Endothelial cell of hepatic sinusoid (primary cell): ENCODE results near the gene GBGT1.

Source experiments
- in situ Hi-C: cut with HindIII; loops from 2 replicates; pipeline ENCODE4 v1.10.0; 2017; ENCODE audit warnings: low sequenced_read_pairs

Gene GBGT1

GRCh38 chr9:133117271-133118178 is 46.2 kb downstream of the GBGT1 start:
- in situ Hi-C loops, result loop anchor here (5.0 kb wide), 2 partner anchors 40 to 80 kb away; no protein-coding TSS in a partner anchor

GRCh38 chr9:133116346-133117231 is 47.1 kb downstream of the GBGT1 start:
- in situ Hi-C loops, result loop anchor here (5.0 kb wide), 2 partner anchors 39 to 79 kb away; no protein-coding TSS in a partner anchor

DNA sequence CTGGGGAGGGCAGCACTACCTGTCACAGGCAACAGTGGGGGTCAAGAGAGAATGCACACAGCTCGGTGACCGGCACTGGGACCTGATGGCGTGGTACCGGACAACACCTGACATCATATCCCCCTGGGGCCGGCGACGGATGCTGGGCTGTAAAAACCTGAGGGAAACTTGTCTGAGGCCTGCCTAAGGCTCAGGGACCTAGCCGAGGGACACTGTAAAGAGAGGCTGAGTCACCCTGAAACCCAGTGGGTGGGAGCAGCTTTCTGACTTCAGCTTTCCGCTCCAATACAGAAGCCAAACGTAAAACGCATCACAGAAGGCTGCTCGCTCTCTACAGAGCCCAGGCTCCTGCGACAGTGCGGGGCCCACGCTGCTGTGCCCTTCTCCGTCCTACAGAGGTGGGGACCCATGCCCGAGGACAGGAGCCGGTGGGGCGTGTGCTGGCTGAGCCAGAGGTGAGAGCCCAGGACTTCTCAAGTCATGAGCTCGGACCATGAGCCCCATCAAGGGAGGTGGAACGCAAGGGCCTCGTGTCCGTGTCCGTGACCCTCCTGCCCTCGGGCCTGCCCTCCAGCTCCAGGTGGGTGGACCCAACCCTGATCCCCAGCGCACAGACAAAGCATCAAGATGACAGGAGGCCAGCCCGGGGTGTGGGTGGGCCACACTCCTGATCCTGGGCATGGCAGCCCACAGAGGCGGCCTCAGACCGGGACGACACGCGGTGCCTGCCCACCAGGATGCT is 47.9 kb downstream of the GBGT1 start:
- in situ Hi-C loops, result loop anchor here (5.0 kb wide), 2 partner anchors 38 to 78 kb away; no protein-coding TSS in a partner anchor

GRCh38 chr9:133114886-133115603 is 48.7 kb downstream of the GBGT1 start:
- in situ Hi-C loops, result loop anchor here (5.0 kb wide), 2 partner anchors 38 to 78 kb away; no protein-coding TSS in a partner anchor

DNA sequence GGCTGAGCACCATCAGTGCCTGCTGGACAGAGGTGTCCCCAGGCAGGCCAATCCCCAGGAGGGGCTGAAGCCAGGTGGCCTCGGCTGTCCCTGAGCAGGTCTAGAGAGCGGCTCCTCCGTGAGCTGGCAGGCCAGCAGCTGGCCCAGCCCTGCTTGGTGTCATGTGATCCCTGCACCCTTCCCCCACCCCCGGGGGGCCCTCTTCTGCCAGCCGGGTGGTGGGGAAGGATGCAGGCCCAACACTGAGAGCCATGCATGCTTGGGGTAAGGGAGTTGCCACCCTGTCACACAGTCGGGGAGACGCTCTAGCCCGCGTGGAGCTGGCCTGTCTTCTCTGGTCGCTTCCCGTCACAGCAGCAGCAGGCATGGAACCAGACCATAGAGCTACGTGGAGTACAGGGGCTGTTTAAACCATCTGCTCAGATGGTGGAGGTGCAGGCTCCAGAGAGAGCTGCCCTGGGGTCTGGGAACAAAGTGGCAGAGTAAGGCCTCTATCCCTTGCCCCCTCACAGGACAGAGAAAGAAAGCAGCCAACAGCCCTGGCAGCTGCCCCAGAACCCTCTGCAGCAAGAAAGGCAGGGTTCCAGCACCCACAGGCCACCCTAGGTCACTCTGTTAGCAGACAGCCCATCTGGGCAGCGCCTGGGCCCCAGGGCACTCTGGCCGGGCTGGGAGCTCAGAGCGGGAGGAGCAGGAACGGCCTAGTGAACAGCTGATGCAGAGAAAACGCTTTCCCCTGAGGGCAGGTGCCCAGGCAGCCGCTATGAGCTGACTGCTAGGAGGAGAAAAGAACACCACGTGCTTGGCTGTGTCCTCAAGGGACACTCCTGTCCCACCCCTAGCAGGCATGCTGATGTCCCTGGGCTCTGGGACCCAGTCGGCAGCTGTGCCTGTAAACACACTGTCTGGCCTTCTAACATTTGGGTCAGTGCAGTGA is 49.5 kb downstream of the GBGT1 start:
- in situ Hi-C loops, result no loop called here

DNA sequence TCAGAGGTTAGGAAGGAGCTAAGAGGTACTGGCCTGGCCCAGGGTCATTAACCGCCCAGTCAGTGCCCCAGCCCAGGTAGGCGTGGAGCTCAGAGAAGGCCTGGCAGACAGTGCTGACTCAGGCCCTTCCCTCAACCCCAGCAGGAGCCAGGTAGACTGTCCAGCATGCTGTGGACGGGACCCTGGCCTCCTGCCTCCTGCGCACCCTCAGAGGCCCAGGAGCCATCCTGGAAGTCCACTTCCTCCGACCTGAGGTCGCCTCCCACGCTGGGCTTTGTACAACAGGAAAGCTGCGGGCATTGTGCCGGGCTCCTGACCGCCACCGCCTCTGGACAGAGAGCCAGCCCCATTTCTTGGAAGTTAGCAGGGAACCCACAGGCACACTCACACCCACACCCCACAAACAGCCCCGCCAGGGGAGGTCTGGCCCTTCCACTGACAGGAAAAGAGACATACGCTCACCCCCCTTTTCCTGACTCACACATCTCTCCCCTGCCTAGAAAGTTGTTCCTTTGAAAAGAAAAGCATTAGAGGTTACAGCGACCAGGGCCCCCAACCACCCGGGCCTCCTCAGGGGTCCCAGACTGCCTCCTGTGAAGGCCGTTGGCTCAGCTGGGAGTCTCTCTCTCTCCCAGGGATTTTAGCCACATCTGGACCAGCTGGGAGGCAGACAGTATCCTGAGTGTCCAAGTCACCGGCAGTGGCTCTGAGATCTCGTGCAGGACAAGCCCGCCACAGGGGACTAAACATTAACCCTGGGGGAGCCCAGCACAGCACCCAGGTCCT is 50.4 kb downstream of the GBGT1 start:
- in situ Hi-C loops, result no loop called here

GRCh38 chr9:133112663-133113026 is 51.1 kb downstream of the GBGT1 start:
- in situ Hi-C loops, result no loop called here

DNA sequence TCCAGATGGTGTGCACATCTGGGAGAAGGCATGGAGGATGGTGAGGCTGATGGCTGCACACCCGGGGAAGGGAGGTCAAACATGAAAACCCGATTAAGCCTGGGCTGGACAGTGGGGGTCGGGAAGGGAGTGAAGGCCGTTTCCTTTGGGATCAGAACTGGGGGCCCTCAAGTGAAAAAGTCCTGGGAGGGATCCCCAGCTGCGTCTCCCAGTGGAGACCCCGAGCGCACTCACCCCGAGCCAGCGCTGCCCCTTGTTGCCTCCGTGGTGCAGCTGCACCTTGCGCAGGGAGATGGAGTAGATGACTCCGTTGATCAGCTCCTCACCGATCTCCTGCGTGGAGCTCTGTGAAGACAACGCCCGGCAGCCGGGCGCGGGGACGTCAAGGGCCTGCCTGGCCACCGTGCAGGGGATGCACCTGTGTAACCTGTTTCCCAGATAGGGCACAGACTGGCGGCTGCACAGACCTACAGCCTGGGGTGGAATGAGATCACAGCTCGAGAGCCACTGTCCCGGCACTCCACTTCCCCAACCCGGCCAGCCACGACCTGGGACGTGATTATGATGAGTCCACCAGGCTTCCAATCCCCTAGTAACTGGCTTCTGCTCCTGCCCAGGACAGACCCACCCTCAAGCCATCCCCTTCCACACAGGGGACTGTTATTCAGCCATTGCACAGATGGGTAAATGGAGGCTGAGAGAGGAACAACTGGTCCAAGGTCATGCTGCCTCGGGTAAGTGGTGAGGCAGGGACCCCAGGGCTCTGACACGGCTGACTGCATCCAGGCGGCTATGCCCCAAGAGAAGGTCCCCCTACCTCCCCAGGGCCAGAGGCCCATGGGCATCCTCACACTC is 51.7 kb downstream of the GBGT1 start:
- in situ Hi-C loops, result no loop called here

DNA sequence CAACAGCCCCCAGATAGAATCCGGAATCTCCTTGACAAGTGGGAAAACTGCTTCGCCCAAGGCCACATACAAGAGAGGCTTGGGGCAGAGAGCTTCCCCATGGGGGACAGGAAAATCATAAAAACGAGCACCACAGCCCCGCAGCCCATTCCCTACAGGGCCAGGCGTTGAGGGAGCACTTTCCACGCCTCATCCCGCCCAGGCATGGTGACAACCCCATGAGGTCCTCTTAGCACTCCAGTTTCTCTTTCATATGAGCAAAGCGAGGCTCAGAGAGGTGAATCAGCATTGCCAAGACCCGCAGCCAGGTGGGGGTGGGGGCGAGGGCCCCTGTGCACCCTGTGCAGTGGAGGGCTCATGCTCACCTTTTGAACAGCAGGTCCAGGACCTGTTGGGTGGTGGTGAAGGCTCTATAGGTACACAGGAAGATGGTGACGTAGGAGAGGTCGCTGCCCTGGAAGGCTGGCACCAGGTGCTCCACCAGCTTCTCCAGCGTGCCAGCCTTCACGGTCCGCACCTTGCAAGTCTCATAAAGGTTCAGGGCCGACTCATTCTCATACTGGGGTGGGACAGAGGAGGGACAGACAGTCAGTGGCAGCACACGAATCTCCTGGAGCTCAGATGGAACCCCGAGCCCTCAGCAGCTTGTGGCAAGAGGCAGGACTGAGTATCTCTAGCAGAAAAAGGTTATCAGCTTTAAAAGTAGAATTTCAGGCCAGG is 53.6 kb downstream of the GBGT1 start:
- in situ Hi-C loops, result no loop called here

DNA sequence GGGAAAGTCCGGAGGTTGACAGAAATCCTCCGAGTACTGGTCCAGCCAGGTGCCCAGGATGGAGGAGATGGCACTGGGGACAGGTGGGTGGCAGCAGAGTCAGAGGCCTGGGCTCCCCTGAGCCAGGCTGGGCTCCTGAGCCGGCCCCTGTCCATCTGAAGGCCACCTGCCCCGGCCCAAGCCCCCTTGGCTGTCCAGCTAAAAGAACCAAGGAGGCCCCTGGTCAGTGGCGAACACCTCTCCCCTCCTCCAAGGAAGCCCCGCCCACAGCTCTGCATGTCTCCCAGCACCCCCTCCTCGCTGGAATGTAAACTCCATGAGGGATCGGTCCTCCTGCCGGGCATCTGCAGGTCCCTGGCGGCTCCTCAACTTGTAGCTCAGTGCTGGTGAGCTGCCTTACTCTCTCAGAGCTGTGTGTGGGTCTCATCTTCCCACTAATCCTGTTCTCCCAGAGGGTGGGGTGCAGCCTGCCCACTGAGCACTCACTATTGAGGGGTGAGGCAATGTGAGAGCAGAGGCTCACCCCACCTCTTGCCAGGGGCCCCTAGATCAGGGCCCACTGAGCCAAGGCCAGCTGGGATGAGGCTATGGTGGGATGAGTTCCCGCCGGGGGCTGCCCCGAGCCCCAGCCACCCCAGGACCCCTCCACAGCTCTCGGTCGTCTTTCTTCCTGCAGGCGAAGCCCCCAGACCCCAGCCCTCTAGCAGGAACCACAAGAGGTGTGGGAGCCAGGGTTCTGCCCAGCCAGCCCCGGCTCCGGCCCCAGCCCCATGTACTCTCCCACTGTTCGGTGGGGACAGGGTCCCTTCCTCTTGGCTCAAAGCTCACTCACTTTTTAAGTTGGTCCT is 54.7 kb downstream of the GBGT1 start:
- in situ Hi-C loops, result no loop called here

GRCh38 chr9:133107961-133108793 is 55.5 kb downstream of the GBGT1 start:
- in situ Hi-C loops, result no loop called here

GRCh38 chr9:133107245-133107722 is 56.4 kb downstream of the GBGT1 start:
- in situ Hi-C loops, result no loop called here

DNA sequence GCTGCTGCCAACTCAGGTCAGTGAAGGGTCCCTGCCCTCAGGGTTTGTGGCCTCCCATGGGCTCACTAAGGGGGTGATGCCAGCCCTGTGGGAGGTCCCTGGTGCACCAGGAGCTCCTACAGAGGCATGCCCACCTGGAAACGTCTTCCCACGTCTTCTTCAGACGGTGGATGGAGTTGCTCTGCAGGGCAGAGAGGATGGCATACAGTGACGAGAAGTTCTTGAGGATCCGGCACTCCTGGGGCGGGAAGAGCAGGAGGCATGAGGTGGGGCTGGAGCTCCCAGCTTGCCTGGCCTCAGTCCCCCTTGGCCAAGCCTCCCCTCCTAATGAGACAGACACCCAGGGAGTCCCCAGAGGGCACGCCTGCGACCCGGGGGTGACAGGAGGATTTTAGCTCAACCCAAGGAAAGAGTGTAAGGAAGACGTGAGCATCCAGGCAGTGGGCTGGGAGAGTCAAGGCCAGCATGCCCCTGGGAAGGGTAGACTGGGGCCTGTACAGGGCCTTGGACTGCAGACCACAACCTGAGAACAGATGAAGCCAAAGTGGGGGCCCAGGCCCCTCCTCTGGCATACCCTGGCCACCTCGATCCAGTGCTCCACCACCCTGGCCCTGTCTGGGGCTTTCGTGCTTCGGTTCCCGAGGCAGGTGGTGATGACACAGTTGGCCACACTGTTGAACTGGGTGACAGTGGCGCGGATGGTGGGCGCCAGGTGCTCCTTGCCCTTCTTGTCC is 57.0 kb downstream of the GBGT1 start:
- in situ Hi-C loops, result no loop called here

DNA sequence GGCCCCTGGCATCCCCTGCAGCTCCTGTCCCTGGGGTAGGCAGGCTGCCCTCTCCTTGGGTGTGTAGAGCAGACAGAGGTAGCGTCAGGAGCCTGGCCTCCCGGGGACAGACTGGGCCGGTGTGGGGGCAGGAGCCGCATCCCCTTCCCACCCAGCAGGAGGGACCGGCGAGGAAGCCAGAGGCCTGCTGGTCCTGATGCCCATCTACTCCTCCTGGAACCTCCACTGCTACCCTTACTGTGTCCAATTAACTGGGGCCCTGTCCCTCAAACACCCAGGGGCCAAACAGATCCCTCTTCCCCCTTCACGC is 58.3 kb downstream of the GBGT1 start:
- in situ Hi-C loops, result no loop called here
